DMS79 treated with DMSO at 0.1 percent for 48 hours (cell line): ENCODE measurements around the gene EMC8.

Experiments
- DNase-seq: peaks from one replicate; lab custom pipeline; 2025; lab: John Stamatoyannopoulos, UW

Gene EMC8

DNA sequence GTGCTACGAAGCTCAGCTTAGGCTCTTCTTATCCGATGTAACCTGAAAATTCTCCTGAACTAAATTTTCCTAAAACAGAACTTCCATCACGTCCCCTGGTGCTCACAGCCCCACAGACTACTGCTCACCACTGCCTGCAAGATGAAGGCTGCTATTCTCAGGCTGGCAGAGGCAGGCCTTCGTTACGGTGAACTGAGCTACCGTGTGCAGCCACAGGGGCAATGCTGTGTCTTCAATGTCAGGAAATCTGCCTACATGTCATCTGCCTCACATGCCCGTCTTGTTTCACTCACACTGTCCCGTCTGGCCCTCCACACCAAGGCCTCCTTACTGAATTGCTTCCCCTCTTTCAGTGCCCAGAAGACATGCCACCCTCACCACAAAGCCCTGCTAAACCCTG, 15.9 kb downstream of the EMC8 start:
- DNase-seq = no peak

DNA sequence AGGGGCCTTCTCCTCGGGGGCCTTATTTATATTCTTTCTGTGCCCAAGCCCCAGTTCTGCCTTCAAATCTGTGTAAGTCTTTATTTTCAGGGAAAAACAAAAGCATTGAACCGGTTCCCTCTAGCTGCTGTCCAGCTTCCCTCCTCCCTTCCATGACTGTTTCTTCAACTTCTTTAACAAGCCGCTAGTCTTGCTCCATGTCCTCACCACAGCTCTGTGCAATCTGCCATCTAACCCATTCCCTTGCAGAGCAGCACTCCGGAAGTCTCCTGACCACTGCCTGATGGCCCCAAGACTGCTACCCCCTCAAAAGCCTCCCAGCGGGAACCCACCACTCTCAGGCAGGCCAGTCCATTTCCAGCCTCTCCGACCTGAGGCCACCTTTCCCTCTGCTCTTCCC, 16.9 kb downstream of the EMC8 start:
- DNase-seq = no peak

DNA sequence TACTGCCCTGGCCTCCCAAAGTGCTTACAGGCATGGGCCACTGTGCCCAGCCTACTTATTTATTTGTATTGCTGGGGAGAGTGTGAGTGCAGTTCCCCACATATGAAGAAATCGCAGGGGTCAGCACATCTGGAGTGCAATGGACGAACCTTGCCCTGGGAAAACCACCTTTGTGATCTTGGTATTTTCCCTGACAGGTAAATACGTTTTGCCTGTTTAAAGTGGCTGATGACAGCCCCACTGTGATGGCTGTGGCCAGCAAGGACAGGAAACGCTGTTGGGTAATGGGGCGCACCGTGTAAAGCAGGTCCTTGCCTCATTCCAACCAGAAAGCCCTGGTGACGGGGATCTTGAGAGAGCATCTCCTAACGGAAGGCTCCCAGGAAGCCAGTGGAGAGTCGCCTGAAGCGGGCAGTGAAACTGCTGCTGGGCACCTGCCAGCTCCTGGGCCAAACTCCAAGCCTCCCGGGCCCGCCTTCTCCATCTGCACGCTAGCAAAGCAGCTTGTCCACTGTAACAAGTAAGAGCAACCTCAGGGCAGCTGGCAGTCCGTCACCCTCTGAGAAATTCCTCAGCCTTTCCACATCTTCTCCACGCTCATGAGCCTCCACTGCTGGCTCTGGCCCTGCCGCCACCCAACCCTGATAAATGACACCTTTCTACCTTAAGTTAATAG, 17.5 kb downstream of the EMC8 start:
- DNase-seq = peak; percentile 55

DNA sequence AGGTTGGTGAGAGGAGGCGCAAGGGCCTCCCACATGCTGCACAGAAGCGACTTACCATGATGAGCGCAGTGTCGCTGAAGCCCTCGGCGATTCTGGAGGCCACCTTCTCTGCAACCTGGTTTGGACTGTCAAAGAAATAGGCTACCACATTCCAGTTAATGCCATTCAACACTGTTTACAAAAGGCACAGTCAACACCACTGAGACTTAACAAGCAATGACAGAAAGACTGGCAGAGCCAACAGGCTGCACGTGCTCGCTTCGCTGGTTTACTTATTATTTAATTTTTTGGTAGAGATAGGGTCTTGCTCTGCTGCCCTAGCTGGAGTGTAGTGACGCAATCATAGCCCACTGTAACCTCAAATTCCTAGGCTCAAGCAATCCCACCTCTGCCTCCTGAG, 18.2 kb downstream of the EMC8 start:
- no peak for DNase-seq

DNA sequence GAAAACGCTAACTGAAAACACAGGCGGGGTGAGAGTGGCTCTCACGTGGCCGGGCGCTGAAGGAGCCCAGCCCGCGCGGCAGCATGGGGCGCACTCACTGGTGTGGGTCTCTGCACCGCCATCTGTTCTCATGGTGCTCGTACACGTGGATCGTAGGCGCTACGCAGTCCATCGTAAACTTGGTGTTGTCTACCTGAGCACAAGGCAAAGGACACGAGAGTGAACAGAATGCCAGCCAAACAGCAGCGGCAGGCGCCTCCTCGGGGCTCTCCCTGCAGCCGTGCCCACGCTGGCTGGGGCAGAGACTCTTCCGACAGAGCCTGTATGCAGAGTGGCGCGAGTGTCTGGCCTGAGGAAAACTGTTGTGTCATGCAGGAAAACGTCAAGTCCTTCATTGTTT, 19.1 kb downstream of the EMC8 start:
- no peak for DNase-seq

DNA sequence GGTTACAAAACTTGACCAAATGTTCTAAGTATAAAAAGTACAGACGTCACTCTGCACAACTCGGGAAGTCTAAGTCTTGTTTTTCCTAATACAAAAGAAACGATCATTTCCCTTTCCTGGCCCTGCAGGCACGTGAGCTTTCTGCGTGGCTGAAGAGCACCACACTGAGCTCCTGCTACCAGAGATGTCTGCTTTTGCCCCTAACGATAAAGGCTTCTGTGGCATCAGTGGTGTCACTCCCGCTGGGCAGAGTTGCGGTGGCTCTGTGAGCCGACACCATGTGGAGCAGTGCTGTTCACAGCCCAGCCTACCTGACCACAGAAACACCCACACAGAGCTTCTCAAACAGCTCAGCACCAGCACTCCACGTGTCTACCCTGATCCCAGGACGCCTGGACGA, 20.5 kb downstream of the EMC8 start:
- no peak for DNase-seq

DNA sequence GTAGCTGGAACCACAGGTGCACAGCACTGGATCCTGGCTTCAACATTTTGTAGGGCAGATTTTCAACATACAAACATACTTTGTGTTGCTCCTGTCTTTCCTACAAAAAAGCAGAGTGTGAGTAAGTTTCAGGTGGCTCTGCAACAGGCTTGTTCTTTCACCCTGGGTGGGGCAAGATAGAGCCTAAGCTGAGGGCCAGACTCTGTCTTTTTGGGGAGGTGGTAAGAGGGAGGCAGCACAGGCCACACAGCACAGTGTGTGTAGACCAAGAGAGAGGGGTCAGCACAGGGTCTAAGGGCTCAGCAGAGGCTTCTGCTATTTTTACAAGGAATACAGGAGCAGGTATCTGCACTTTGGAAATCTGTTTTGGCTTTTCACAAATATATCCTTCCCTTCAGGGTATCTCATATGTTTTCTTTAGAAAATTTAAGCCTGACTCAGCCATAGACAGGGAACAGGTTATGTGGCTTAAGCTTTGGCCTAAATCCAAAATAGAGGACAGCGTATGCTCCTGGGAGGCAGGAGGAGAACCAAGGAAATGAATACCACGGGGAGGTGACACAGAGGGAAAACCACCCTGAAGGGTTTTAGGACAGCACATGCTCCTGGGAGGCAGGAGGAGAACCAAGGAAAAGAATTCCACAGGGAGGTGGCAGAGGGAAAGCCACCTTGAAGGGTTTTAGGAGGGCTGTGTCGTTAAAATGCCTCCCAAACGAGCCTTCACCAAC, 21.6 kb downstream of the EMC8 start:
- DNase-seq = no peak

DNA sequence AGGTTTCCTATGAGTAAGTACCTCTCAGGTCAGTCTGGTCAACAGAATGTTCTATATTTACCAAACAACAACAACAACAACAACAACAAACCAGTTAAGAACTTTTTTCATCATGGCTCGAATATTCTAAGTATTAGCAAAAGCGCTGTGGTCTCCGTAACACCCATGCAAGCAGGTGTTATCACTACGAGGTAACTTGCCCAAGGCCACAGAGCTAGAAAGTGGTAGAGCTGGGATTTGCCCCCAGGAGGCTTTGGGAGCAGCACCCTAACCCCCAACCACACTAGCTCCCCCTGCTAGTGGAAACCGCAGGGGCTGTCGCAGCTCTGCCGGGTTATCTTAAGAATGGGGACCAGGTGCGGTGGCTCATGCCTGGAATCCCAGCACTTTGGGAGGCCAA, 24.5 kb downstream of the EMC8 start:
- no peak for DNase-seq

DNA sequence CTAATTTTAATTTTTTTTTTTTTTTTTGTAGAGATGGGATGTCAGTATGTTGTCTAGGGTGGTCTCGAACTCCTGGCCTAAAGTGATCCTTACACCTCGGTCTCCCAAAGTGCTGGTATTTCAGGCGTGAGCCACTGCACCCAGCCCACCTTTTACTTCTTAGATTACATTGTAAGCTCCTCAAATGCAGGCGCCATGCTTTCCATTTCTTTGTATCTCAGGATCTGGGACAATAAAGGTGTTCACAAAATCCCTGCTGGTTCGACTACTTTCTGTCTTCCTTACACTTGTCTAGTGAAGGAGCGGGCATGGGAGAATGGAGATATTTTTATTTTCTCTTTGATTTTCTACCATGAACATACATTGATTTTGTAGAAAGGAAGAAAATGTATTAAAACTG, 25.2 kb downstream of the EMC8 start:
- DNase-seq = no peak

DNA sequence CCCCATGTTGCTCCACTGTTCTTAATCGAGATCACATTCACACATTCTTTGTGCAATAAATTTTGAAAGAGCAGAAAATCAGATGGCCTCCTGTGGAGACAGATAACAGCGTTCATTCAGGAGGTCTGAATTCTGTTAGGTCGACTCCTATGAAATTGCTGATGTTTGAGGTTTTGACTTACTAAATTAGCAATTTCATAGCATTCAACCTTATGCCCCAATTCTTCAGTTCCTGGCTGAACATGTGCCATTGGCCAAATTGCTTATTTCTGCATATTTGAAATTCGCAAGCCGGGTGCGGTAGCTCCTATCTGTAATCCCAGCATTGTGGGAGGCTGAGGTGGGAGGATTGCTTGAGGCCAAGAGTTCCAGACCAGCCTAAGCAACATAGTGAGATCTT, 26.3 kb downstream of the EMC8 start:
- DNase-seq = no peak

DNA sequence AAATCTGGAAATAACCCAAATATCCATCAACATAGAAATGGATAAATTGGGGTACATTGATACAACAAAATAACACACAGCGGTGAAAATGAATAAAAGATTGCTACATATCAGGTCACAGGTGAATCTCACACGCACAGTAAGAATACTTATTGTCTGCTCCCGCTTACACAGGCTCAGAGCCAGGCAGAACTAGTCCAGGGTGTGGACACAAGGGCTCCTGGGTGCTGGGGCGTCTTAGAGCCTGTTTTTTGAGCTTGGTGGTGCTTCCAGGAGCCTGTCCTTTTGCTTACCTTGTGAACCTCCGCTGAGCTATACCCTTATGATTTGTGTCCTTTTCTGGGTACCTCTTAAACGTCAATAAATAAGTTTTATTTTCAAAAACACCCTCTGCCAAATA, 28.6 kb downstream of the EMC8 start:
- no peak for DNase-seq

DNA sequence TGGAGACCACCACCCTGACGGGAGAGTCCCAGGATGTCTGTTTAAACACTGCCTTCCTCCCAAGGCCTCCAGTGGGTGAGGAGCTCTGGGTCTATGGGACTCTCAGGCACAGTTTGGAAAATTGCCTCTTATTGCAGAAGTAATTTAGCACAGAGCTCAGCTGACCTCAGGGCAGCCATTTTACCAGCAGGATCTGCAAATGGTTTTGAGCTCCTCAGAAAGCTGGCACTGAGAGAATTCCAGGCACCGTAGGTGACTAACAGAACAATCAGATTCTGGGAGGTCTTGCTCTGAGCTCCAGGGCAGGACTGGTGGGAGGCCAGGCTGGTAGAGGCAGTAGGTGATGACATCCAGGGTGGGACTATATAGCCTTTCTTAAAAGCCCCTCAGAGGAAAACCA, 31.1 kb downstream of the EMC8 start:
- no peak for DNase-seq

DNA sequence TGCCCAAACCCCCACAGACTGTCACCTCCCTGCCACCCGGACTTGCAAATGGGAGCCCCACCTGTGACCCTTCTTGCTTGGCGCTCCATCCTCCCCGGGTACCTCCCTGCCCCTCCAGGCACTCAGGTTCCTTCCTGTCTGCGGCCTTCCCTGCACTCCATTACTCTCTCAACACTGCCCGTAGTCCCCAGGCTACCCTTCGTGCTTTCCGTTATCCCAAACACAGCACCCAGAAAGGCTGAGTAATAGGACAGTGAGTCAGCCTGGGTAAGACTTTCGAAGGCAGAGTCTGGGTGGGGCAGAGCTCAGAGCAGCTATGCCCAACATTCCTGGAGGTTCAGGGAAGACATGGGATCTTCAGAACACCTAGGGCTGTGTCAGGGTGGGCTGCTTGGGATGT, 31.8 kb downstream of the EMC8 start:
- no peak for DNase-seq

DNA sequence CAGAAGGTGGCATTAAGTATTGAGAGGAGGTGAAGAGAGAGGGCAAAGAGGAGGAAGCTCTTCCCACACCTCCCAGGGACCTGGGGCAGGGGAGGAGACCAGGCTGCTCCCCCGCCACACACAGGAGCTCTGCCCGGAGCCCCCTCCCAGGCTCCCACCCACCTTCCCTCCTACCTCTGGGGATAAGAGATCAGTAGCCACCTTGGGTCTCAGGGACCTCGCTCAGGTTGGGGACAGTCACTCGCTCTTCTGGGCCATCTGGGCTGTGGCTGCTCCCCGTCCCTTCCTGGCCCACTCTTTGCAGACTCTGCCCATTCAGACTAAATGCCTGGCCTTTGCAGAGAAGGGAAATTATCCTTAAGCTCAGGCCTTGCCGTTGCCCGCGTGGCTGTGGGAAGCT, 33.6 kb downstream of the EMC8 start:
- DNase-seq = no peak

DNA sequence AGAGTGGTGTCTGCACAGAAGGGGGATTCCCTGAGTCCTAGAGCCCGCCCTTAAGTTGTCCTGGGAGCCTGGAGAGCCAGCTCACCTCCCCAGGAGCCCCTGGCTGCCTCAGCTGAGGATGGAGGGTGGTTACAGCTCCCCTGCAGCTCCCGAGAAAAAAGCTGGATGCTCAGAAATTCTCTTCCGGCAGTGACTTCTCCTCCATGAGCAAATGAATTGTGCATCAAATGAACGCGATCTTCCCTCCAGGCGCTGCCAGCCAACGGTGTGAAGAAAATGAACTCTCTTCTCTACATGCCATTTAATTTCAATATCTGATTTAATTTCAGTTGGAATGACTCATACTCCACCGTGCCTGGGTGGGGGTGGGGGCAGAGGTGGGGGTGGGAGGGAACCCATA, 34.1 kb downstream of the EMC8 start:
- DNase-seq = no peak

DNA sequence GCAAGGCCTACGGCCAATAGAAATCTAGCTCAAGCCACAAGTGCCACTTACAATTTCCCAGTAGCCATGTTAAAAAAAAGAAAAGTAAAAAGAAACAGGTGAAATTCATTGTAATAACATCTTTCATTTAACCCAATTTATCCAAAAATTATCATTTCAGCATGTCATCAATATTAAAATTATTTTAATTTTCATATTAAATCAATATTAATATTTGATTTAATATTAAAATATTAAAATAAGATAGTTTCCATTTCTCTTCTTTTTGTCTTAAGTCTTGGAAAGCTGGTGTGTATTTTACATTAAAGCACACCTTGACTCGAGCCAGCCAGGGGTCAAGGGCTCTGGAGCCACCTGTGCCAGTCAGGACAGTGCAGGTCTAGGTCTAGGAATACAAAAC, 35.7 kb downstream of the EMC8 start:
- no peak for DNase-seq

DNA sequence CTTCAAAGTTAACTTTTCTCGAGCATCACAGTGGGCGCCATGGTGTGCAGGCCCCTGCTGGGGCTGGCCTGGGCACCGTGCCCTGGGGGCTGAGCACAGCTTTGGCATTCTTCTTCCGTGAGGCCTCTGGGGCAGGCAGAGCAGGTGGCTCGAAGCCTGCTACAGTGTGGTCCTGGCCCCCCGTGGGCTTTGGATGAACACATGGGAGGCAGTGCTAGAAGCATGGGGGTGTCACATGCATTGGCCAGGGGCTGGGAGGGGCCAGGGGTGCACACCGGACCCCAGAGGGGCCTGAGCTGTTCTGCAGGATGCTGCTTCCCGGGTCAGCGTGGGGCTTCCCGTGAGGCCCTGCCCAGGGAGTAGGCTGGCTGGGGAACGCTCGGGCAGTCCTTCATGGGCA, 36.4 kb downstream of the EMC8 start:
- no peak for DNase-seq

DNA sequence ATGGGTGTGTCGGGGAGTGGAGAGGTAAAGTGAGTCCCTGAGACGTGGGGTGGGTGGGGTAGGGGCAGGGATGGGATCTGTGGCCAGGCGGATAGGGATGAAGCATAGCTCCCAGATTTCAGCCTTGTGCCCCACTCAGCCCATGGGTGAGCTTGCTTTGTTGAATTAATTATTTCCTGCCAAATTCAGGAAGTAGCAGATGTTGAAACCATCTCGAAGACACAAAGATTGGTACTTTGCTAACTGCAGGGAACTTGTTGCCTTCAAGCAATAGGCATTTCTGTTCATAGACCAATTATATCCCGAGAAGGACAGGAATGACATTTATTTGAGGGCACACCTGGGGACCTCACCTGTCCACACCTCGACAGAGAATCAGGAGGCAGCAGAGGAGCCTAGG, 37.5 kb downstream of the EMC8 start:
- DNase-seq = no peak

DNA sequence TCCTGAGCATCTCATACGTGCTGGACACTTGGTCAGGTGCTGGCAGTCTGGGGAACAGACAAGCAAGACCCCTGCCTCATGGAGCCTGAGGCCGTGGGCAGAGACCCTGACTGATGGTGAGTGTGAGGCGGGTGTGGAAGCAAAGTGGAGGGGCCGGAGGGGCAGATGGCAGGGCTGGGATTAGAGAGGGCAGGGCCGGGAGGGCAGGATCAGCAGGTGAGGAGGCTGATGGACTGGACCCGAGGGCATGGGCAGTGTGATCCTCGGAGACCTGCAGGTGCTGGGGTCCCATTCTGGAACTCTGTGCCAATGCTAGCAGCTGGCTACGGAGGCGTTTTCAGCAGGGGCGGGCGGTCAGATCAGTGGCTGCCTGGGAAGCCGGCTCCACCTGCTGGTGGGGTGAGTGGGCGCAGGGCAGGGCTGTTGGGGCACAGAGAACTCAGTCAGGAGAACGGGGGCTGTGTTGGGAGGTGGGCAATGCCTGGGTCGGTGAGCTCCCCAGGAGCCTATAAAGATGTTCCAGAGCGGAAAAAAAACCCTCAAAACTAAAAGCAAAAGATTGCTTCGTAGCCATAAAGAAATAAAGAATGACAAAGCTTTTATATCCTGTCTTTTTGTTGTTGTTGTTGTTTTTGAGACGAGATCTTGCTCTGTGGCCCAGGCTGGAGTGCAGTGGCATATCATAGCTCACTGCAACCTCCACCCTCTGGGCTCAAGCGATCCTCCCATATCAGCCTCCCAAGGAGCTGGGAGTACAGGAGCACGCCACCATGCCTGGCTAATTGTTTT, 39.5 kb downstream of the EMC8 start:
- DNase-seq = no peak

DNA sequence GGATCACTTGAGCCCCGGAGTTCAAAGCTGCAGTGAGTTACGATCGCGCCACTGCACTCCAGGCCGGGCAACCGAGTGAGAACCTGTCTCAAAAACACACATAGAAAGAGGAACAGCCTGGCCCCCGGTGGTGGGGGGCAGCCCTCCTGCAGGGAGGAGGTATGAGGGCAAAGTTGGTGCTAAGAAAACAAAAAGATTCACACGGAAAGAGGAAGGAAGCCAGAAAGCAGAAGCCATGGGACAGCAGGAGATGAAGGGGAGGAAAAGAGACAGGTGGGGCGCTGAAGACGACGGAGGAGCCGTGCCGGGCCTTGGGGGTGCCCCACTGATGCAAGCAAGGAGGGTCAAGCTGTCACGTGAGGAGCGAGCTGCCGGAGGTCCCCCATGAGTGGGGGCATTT, 40.2 kb downstream of the EMC8 start:
- DNase-seq = no peak

DNA sequence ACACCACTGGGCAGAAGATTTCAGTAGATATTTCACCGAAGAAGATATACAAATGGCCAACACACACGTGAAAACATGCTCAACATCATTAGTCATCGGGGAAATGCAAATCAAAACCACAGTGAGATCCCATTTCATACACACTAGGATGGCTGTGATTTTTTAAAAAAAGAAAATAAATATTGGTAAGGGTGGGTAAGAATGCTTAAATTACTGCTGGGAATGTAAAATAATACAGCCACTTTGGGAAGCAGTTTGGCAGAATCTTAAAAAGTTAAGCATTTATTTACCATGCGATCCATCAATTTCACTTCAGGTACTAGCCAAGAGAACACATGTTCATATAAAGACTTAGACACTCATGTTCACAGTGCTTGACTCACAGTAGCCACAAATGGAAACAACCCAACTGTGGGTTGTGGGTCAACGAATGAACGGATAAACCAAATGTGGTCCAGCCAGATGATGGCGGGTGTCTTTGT, 42.0 kb downstream of the EMC8 start:
- DNase-seq = peak; percentile 18

DNA sequence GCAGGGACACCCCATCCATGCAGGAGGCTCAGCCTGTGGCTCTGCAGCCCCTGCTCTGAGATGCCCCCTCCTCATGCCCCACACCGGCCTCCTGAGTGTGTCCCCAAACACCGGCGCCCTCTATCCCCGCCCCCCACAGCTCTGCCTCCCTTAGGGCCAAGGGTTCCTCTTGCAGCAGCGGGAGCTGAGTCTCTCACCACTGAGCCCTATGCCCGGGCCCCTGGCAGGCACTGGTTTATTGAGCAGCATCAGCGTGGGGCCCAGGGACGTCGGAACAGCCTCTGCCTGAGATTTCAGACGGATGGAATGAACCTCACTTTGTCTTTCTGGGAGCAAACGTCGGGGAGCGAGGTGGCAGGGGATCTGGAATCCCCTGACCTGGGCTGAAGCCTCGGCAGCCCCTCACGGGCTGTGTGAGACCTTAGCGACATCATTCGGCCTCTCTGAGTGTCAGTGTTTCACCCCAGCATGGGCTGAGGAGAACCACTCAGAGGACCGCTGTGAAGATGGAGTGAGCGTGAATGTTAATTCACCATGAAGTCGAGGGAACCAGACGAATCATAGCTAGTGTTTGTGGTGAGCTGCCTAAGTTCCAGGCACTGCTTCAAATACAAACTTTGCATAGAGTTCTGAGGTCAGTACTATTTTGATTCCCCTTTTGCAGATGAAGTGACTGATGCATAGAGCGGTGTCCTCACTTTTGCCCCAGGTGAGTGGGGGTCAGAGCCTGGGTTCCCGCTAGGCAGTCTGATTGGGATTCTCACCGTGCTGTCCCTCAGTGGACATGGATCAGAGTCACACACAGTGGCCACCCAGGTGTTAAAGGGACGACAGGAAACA, 43.2 kb downstream of the EMC8 start:
- DNase-seq = no peak
